WTC11 (cell line): Measurements from ENCODE around the gene F13A1. TPM values are rescaled to one million over a fixed set of nuclear protein-coding genes. Genes with fewer than 3 reads are reported as not detected.

Experiments
- ATAC-seq: fragments of 200-7000 bp; cut with Tn5 transposase; 2 replicates; pipeline ENCODE4 v1.10.0; 2021; ENCODE audit warnings: mild to moderate bottlenecking, moderate library complexity
- CTCF ChIA-PET: fragments of 300-600 bp; sonication (Branson Sonifier 250); formaldehyde crosslinking; loops from one replicate; lab custom pipeline; 2021; ENCODE audit warnings: antibody characterized with exemption; lab: Charles Lee
- POLR2A ChIA-PET: fragments of 350-600 bp; sonication (Branson Sonifier 250); formaldehyde crosslinking; loops from one replicate; lab custom pipeline; 2021; ENCODE audit warnings: antibody characterized with exemption; lab: Charles Lee
- DNase-seq: peaks from one replicate; pipeline ENCODE4 v3.0.0; 2021; ENCODE audit warnings: low spot score
- H3K27ac Mint-ChIP-seq: 2 replicates; pipeline ENCODE4 v1.8.0; 2021; ENCODE audit warnings: mixed read lengths
- H3K27me3 Mint-ChIP-seq: 2 replicates; pipeline ENCODE4 v1.8.0; 2021; ENCODE audit warnings: low read depth, mild to moderate bottlenecking, moderate library complexity, mixed read lengths
- H3K36me3 Mint-ChIP-seq: 2 replicates; pipeline ENCODE4 v1.8.0; 2021; ENCODE audit warnings: mixed read lengths
- H3K4me1 Mint-ChIP-seq: 2 replicates; pipeline ENCODE4 v1.8.0; 2022; ENCODE audit warnings: mixed read lengths
- H3K4me3 Mint-ChIP-seq: 2 replicates; pipeline ENCODE4 v1.8.0; 2021; ENCODE audit warnings: mild to moderate bottlenecking, moderate library complexity, mixed read lengths
- H3K9me3 Mint-ChIP-seq: 2 replicates; pipeline ENCODE4 v1.8.0; 2021; ENCODE audit warnings: mixed read lengths
- CREB1 ChIP-seq: sonication (generic); formaldehyde crosslinking; IDR thresholded peaks from 2 replicates; pipeline ENCODE4 v1.8.0; 2023; ENCODE audit warnings: mild to moderate bottlenecking, missing genetic modification reagents
- ESRRA ChIP-seq: sonication (generic); formaldehyde crosslinking; IDR thresholded peaks from 2 replicates; pipeline ENCODE4 v1.8.1; 2022; ENCODE audit warnings: mild to moderate bottlenecking, missing genetic modification reagents, borderline replicate concordance
- ETV6 ChIP-seq: sonication (generic); formaldehyde crosslinking; IDR thresholded peaks from 2 replicates; pipeline ENCODE4 v1.8.1; 2022; ENCODE audit warnings: mild to moderate bottlenecking, missing genetic modification reagents
- GABPB1 ChIP-seq: sonication (generic); formaldehyde crosslinking; IDR thresholded peaks from 2 replicates; pipeline ENCODE4 v1.8.1; 2023; ENCODE audit warnings: mild to moderate bottlenecking, missing genetic modification reagents
- GRHL2 ChIP-seq: fragments of 250-450 bp; sonication (Bioruptor Pico); IDR thresholded peaks from 2 replicates; pipeline ENCODE4 v1.8.0; 2022; ENCODE audit warnings: mild to moderate bottlenecking, moderate library complexity; ENCODE audit not compliant: insufficient replicate concordance, severe bottlenecking
- JAZF1 ChIP-seq: fragments of 250-450 bp; sonication (Bioruptor Pico); IDR thresholded peaks from 2 replicates; pipeline ENCODE4 v1.9.0; 2021; ENCODE audit warnings: moderate library complexity, mild to moderate bottlenecking, inconsistent platforms
- JUN ChIP-seq: sonication (generic); formaldehyde crosslinking; IDR thresholded peaks from 2 replicates; pipeline ENCODE4 v1.8.0; 2023; ENCODE audit warnings: mild to moderate bottlenecking, missing genetic modification reagents
- NFATC4 ChIP-seq: fragments of 250-450 bp; sonication (Bioruptor Pico); IDR thresholded peaks from 2 replicates; pipeline ENCODE4 v1.9.0; 2021; ENCODE audit warnings: mild to moderate bottlenecking
- NFE2L1 ChIP-seq: sonication (generic); formaldehyde crosslinking; IDR thresholded peaks from 2 replicates; pipeline ENCODE4 v1.8.1; 2023; ENCODE audit warnings: missing genetic modification reagents
- NR1H2 ChIP-seq: sonication (generic); formaldehyde crosslinking; IDR thresholded peaks from 2 replicates; pipeline ENCODE4 v1.9.0; 2021; ENCODE audit warnings: mild to moderate bottlenecking, moderate library complexity, missing genetic modification reagents
- NR2C2 ChIP-seq: sonication (generic); formaldehyde crosslinking; IDR thresholded peaks from 2 replicates; pipeline ENCODE4 v1.8.0; 2022; ENCODE audit warnings: mild to moderate bottlenecking, missing genetic modification reagents
- PRRX2 ChIP-seq: fragments of 250-450 bp; sonication (Bioruptor Pico); IDR thresholded peaks from 2 replicates; pipeline ENCODE4 v1.8.0; 2021; ENCODE audit warnings: mild to moderate bottlenecking
- RORB ChIP-seq: fragments of 250-450 bp; sonication (Bioruptor Pico); IDR thresholded peaks from 2 replicates; pipeline ENCODE4 v1.9.0; 2021; ENCODE audit warnings: mild to moderate bottlenecking
- SP1 ChIP-seq: sonication (generic); formaldehyde crosslinking; conservative IDR thresholded peaks from 2 replicates; pipeline ENCODE4 v1.8.1; 2022; ENCODE audit warnings: missing genetic modification reagents
- TCF7 ChIP-seq: sonication (generic); formaldehyde crosslinking; IDR thresholded peaks from 2 replicates; pipeline ENCODE4 v1.8.0; 2022; ENCODE audit warnings: mild to moderate bottlenecking, low read depth, missing genetic modification reagents, moderate library complexity
- ZNF219 ChIP-seq: sonication (generic); formaldehyde crosslinking; IDR thresholded peaks from 2 replicates; pipeline ENCODE4 v1.8.0; 2023; ENCODE audit warnings: missing genetic modification reagents, mild to moderate bottlenecking, borderline replicate concordance
- ZNF423 ChIP-seq: fragments of 250-450 bp; sonication (Bioruptor Pico); IDR thresholded peaks from 2 replicates; pipeline ENCODE4 v2.1.2; 2022; ENCODE audit warnings: mild to moderate bottlenecking, moderate library complexity
- total RNA-seq: library from RNA; stranded (reverse); gene quantifications from 3 replicates; pipeline ENCODE4 v1.2.3, GENCODE V29; 2021
- TF ChIP-seq, protein P1 (sequence below): fragments of 250-450 bp; sonication (Bioruptor Pico); IDR thresholded peaks from 2 replicates; pipeline ENCODE4 v1.9.0; 2021; ENCODE audit warnings: mild to moderate bottlenecking
- TF ChIP-seq, protein P2 (sequence below): sonication (generic); formaldehyde crosslinking; IDR thresholded peaks from 2 replicates; pipeline ENCODE4 v1.8.1; 2023; ENCODE audit warnings: mild to moderate bottlenecking, missing genetic modification reagents, moderate library complexity
- TF ChIP-seq, protein P3 (sequence below): sonication (generic); formaldehyde crosslinking; IDR thresholded peaks from 2 replicates; pipeline ENCODE4 v1.8.0; 2022; ENCODE audit warnings: mild to moderate bottlenecking, missing genetic modification reagents
- TF ChIP-seq, protein P4 (sequence below): sonication (generic); formaldehyde crosslinking; IDR thresholded peaks from 2 replicates; pipeline ENCODE4 v1.8.1; 2023; ENCODE audit warnings: mild to moderate bottlenecking, missing genetic modification reagents, moderate library complexity
- TF ChIP-seq, protein P5 (sequence below): sonication (generic); formaldehyde crosslinking; IDR thresholded peaks from 2 replicates; pipeline ENCODE4 v1.8.1; 2023; ENCODE audit warnings: mild to moderate bottlenecking, missing genetic modification reagents

F13A1 gene
- total RNA-seq, 1 experiment from 2014 or later, result 1.0 TPM

DNA sequence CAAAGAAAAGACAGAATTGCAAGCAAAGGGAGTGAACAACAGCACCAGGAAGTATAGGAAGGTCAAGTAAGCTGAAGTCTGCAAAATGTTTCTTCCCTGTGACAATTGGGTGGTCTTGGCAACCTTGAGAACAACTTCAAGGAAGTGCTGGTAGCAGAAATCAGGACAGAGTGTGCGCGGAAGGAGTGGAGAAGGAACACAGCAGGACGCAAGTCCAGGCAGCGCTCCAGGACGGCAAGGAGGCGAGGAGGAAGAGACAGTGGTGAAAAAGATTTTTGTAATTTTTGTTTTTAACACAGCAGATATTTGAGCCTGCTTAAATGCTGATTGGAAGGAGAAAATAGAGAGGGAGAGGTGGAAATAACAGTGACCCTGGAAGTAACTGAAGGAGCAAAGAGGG lies 141.7 kb downstream of the F13A1 start (continued):
- TF ChIP-seq, protein P1, sequence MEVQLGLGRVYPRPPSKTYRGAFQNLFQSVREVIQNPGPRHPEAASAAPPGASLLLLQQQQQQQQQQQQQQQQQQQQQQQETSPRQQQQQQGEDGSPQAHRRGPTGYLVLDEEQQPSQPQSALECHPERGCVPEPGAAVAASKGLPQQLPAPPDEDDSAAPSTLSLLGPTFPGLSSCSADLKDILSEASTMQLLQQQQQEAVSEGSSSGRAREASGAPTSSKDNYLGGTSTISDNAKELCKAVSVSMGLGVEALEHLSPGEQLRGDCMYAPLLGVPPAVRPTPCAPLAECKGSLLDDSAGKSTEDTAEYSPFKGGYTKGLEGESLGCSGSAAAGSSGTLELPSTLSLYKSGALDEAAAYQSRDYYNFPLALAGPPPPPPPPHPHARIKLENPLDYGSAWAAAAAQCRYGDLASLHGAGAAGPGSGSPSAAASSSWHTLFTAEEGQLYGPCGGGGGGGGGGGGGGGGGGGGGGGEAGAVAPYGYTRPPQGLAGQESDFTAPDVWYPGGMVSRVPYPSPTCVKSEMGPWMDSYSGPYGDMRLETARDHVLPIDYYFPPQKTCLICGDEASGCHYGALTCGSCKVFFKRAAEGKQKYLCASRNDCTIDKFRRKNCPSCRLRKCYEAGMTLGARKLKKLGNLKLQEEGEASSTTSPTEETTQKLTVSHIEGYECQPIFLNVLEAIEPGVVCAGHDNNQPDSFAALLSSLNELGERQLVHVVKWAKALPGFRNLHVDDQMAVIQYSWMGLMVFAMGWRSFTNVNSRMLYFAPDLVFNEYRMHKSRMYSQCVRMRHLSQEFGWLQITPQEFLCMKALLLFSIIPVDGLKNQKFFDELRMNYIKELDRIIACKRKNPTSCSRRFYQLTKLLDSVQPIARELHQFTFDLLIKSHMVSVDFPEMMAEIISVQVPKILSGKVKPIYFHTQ, result no peak
- TF ChIP-seq PRRX2 (CRISPR knock-in tag), result no peak
- TF ChIP-seq, protein P2, sequence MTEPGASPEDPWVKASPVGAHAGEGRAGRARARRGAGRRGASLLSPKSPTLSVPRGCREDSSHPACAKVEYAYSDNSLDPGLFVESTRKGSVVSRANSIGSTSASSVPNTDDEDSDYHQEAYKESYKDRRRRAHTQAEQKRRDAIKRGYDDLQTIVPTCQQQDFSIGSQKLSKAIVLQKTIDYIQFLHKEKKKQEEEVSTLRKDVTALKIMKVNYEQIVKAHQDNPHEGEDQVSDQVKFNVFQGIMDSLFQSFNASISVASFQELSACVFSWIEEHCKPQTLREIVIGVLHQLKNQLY (CRISPR knock-in tag), result no peak
- TF ChIP-seq GRHL2 (CRISPR knock-in tag), result no peak
- TF ChIP-seq ETV6 (CRISPR knock-in tag), result no peak
- no peak for TF ChIP-seq JUN (CRISPR knock-in tag)

DNA sequence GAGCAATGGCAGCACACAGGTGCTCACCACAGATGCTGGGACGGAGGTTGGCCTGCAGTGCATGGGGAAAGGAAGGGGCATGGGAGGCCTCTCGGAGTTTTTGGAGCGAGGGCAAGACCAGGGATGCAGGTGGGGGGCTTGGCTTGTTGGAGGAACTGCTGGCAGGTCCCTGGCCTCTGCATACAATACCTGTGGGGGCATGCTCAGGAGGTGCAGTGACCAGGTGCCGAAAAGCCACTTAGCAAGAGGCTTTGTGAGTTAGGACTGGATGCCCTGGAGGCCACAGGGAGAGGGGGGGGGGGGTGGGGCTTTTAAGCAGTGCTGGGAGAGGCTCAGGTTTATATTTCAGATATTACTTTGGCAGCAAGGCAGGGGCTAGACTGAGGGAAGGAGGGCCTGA lies 142.7 kb downstream of the F13A1 start:
- CTCF ChIA-PET, result no interaction called here
- TF ChIP-seq ESRRA, result no peak
- TF ChIP-seq SP1, result no peak
- no peak for TF ChIP-seq CREB1 (CRISPR knock-in tag)
- no peak for TF ChIP-seq GABPB1 (CRISPR knock-in tag)
- TF ChIP-seq, protein P3, sequence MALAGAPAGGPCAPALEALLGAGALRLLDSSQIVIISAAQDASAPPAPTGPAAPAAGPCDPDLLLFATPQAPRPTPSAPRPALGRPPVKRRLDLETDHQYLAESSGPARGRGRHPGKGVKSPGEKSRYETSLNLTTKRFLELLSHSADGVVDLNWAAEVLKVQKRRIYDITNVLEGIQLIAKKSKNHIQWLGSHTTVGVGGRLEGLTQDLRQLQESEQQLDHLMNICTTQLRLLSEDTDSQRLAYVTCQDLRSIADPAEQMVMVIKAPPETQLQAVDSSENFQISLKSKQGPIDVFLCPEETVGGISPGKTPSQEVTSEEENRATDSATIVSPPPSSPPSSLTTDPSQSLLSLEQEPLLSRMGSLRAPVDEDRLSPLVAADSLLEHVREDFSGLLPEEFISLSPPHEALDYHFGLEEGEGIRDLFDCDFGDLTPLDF (CRISPR knock-in tag), result no peak
- no peak for TF ChIP-seq RORB
- no peak for TF ChIP-seq JAZF1 (CRISPR knock-in tag)
- TF ChIP-seq ZNF423 (CRISPR knock-in tag), result no peak
- TF ChIP-seq NR1H2 (CRISPR knock-in tag), result no peak
- TF ChIP-seq ZNF219 (CRISPR knock-in tag), result no peak
- TF ChIP-seq, protein P1, result no peak

DNA sequence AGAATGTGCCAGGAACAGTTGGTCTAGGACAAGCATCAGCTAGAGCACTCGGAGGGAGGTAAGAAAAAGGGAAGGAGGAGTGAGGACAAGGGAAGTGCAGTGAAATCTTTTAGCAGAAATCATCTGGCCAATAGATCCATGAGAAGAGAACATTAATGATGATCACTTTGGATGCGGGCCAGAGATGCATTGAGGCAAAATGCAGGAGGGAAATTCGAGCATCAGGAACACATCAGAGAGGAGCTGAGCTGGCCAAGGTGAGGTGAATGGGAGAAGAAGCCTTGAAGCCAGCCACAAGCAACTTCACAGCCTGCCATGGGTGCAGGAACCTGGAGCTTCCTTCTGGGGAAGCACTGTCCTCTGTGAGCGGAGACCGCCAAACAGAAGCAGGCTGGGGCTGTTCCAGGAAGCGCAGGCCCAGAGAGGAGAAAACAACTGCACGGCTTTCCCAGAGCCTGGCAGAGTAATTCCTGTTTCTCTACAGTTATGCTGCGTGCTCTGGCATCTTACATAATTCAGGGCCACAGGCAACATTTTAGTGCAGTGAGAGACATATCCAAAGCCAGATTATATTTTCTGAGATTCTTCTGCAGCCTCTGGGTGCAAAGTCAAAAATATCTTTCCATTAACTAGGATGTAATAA lies 143.8 kb downstream of the F13A1 start:
- Mint-ChIP-seq H3K27ac (no peak overlapping the region), H3K9me3 (no peaks in the 10 kb centered on the region; the same call in 1 of the 2 replicates), H3K4me3 (no peak overlapping the region), H3K4me1 (peaks cover 13% of the 10 kb centered on the region), H3K27me3 (no peaks in the 10 kb centered on the region), H3K36me3 (no peaks in the 10 kb centered on the region)
- DNase-seq, result no peak
- POLR2A ChIA-PET, result no interaction called here
- TF ChIP-seq NFE2L1 (no peak), NFATC4 (CRISPR knock-in tag) (no peak), TCF7 (CRISPR knock-in tag) (no peak), NR2C2 (no peak)
- TF ChIP-seq, protein P4, sequence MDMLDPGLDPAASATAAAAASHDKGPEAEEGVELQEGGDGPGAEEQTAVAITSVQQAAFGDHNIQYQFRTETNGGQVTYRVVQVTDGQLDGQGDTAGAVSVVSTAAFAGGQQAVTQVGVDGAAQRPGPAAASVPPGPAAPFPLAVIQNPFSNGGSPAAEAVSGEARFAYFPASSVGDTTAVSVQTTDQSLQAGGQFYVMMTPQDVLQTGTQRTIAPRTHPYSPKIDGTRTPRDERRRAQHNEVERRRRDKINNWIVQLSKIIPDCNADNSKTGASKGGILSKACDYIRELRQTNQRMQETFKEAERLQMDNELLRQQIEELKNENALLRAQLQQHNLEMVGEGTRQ, result no peak
- TF ChIP-seq, protein P5, sequence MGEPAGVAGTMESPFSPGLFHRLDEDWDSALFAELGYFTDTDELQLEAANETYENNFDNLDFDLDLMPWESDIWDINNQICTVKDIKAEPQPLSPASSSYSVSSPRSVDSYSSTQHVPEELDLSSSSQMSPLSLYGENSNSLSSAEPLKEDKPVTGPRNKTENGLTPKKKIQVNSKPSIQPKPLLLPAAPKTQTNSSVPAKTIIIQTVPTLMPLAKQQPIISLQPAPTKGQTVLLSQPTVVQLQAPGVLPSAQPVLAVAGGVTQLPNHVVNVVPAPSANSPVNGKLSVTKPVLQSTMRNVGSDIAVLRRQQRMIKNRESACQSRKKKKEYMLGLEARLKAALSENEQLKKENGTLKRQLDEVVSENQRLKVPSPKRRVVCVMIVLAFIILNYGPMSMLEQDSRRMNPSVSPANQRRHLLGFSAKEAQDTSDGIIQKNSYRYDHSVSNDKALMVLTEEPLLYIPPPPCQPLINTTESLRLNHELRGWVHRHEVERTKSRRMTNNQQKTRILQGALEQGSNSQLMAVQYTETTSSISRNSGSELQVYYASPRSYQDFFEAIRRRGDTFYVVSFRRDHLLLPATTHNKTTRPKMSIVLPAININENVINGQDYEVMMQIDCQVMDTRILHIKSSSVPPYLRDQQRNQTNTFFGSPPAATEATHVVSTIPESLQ (CRISPR knock-in tag), result no peak
- TF ChIP-seq, protein P2 (CRISPR knock-in tag), result no peak
- TF ChIP-seq, all 79 proteins: peak for 0
- CTCF ChIA-PET, result interaction anchor here (0.9 kb wide), 1 partner anchor 45 kb away, joined by 3 read pairs; no protein-coding TSS in a partner anchor
- no peak for ATAC-seq

More for the DNA sequence above, 142.7 kb downstream of the F13A1 start:
- Mint-ChIP-seq H3K36me3 (no peaks in the 10 kb centered on the region), H3K4me3 (no peak overlapping the region), H3K27ac (no peak overlapping the region), H3K4me1 (peaks cover 13% of the 10 kb centered on the region), H3K9me3 (no peaks in the 10 kb centered on the region; the same call in 1 of the 2 replicates), H3K27me3 (no peaks in the 10 kb centered on the region)
- POLR2A ChIA-PET, result no interaction called here
- ATAC-seq (no peak), DNase-seq (no peak)
